GM12874 (cell line): Measurements from ENCODE around the gene KLHDC1.

Experiments used
- TF ChIP-seq, protein P1 (sequence below): IDR thresholded peaks from 2 replicates; pipeline ENCODE4 v1.5.1; 2011; ENCODE audit warnings: low read depth, mild to moderate bottlenecking, control low read depth, low read length, moderate library complexity; ENCODE audit not compliant: insufficient read depth

The KLHDC1 gene

DNA sequence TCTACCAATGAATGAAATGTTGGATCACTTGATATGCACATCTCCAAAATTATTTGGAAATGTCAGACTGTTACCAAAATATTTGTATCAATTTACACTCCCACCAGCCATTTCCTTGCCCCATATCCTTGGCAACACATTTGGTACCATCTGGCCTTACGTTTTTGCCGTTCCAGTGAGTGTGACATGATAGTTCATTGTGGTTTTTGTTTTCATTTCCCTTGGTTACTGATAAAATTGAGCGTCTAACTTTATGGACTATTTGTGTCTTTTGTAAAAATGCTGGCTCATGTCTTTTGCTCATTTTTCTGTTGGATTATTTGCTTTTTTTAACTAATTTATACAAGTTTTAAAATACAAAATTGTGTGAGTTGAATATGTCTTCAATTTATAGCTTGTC lies 11.0 kb downstream of the KLHDC1 start:
- TF ChIP-seq, protein P1, sequence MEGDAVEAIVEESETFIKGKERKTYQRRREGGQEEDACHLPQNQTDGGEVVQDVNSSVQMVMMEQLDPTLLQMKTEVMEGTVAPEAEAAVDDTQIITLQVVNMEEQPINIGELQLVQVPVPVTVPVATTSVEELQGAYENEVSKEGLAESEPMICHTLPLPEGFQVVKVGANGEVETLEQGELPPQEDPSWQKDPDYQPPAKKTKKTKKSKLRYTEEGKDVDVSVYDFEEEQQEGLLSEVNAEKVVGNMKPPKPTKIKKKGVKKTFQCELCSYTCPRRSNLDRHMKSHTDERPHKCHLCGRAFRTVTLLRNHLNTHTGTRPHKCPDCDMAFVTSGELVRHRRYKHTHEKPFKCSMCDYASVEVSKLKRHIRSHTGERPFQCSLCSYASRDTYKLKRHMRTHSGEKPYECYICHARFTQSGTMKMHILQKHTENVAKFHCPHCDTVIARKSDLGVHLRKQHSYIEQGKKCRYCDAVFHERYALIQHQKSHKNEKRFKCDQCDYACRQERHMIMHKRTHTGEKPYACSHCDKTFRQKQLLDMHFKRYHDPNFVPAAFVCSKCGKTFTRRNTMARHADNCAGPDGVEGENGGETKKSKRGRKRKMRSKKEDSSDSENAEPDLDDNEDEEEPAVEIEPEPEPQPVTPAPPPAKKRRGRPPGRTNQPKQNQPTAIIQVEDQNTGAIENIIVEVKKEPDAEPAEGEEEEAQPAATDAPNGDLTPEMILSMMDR = no peak

DNA sequence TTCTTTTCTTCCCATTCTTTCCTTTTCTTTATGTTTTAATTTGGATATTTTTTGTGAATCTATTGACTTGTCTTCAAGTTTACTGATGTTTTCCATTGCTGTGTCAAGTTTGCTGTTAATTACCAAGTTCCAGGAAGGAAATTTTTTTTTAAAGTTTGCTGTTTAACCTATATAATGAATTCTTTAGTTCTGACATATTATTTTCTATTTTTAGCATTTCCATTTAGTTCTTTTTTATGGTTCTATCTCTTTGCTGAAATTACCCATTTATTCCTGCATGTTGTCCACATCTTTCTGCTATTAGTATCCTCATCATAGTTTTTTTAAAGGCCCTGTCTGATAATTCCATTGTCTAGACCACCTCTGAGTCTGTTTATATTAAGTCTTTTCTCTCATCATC lies 27.8 kb downstream of the KLHDC1 start:
- TF ChIP-seq, protein P1 = no peak

DNA sequence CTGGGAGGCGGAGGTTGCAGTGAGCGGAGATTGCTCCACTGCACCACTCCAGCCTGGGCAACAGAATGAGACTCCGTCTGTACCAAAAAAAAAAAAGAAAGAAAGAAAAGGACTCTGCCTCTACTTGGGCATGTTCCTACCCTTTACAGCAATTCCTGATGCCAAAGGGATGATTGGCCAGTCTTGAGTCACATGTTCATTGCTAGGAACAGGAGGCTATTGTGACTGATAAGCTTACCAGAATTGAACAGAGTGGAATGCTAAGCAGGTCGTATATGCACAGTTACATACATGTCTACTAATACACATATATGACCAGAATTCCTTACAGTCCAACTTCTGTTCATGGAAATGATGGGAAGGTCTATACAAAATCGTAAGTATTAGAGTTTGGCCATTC lies 34.3 kb downstream of the KLHDC1 start:
- TF ChIP-seq, protein P1 = no peak

DNA sequence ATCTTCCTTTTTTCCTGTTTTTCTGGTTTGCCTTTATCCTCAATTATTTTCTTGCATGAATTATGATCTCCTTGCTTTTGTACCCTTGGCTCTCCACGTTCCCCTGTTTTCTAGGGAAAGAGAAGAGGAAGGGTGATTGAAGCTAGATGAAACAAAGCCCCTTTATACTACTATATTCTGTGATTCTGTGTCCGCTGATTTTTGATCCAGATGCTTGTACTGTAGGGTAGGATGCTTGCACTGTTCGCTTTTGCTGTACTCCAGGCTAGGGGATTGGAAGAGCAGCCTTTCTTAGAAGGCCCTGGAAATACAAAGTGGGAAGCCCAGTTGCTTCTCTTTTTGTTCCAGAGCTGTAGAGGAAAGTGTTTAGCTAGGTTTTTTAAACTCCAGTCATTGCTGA lies 40.0 kb downstream of the KLHDC1 start:
- TF ChIP-seq, protein P1 = no peak

DNA sequence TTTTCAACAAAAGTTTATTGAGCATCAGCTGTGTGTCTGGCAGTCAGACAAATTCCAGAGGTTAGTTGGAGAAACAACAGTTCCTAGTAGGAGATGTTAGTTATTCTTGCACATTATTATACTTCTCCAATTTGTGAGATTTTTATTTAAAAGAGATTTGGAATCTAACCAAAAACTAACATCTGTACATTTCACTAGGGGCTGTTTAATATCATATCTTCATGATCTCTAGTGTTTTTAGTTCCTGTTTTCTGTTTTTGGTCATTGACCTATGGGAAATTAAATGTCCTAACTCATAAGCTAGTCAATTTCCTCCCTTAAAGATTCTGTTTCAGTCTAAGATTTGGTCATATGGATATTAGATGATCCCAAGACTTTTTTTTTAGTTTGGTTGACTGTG lies 40.9 kb downstream of the KLHDC1 start:
- TF ChIP-seq, protein P1 = no peak

DNA sequence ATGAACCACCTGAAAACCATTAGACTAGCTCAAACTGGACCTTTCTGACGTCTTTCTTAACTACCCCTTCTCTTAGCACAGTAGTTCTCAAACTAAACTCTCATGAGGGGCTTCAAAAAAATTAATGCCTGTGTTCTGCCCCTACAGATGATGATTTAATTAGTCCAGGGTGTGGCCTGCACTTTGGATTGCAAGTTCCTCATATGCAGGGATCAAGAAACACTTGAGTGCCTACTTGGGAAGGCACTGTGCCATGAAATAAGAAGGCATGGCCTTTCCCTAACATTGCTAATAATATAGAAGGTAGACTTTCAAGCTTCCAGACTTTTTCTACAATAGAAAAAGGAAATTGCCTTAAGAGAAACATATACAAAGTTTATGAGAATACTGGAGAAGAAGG lies 52.3 kb downstream of the KLHDC1 start:
- TF ChIP-seq, protein P1 = no peak

DNA sequence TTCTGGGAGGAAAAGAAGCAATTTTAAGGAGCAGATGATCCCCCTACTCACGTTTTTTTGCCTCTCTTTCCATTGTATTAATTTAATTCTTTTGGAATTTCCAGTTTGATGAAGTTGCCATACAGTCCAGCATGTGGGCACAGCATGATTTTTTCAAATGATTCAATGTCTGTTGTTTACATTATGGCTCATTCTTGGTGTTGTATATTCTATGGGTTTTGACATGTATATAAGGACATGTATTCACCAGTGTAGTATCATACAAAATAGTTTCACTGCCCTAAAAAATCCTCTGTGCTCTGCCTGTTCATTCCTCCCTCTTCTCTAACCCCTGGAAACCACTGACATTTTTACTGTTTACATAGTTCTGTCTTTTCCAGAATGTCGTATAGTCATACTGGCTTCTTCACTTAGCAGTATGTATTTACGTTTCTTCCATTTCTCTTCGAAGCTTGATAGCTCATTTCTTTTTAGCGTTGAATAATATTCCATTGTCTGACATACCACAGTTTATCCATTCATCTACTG lies 61.7 kb downstream of the KLHDC1 start:
- TF ChIP-seq, protein P1 = no peak
